NCI-H2081 treated with DMSO at 0.1 percent for 48 hours (cell line): ENCODE data around the gene CXCL14.

Experiments
- DNase-seq: peaks from one replicate; lab custom pipeline; 2025; lab: John Stamatoyannopoulos, UW

The CXCL14 gene

DNA sequence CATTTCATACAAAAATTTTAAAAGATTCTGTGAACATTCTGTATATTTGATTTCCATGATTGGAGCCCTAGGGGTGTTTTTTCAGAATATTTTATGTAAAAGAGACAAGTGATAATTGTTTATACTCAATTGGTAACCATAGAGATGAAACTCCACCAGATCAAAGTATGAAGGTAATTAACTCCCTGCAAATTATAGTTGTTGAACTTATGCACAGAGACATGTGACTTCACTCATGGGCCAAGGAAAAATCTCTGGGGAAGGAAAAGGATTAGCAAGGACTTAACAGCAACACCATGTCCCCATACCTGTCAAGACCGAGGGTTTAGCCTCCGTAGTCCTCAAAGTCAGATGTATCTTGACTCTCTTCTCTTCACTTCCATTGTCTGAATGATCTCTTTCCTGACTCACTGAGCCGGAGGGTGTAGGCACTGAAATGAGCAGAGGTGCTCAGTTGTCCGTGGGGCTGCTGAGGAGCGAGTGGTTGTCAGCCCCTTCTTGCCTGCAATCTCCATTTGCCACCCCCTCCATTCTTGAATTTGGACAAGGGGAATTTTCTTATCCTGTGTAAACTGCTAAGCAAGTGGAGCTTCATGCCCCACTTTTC lies 17.5 kb upstream of the CXCL14 start:
- DNase-seq = no peak

DNA sequence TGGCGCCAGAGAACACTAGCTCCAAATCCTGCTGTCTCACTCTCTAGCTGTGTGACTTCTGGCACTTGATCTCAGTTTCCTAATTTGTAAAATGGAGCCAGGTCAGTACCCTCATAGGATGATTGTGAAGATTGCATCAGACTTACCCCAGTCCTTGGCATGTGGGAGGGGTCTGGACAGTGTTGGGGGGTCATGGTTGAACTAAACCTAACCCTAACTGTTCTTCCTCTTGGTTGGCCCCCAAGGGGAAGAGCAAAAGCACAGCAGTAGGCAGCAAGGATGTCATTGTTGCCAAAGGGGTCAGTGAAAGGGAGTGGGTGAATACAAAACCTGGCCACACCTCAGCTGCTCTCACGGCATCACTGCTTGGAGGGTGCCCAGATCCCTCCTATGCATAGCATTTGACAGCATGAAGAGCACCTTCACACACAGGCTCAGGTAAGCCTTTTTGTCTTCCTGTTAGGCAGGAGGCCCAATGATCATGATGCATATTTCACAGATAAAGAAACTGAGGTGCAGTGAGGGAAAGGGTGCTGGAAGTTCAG lies 15.7 kb upstream of the CXCL14 start:
- no peak for DNase-seq

DNA sequence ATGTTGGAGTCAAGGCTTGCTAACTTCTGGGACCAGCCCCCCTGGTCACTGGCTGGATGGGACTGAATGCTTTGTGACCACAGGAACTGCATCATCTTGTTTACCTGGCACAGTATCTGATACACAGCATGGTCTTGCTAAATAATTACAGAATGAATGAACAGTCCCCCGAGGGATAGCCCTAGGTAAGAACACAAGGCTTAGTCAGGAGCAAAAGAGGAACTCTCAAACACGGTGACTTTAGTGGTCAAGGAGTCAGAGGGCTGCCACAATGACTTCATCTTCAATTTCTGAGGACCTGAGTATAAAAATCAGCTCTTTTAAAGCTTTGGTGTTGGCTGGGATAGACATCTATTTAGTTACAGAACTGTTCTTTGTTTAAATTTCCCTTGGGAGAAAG lies 15.1 kb upstream of the CXCL14 start:
- DNase-seq = no peak

DNA sequence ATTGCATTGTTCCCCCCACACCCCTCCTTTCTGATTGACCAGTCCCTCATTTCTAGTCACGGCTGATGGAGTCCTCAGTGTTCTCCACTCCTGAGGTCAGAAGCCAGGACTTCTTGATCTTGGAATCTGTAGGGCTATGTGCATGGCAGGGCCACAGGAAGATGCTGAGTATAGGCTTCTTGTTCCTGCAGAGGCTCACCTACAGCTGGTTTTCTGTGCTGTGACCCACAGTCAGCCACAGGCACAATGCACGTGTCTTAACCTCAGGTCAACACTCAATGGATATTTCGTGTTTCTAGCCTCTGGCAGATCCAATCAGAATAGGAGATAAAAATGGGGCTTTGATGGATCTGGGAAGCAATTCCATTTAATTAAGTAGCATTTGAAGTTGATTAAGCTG lies 14.3 kb upstream of the CXCL14 start:
- DNase-seq = no peak

DNA sequence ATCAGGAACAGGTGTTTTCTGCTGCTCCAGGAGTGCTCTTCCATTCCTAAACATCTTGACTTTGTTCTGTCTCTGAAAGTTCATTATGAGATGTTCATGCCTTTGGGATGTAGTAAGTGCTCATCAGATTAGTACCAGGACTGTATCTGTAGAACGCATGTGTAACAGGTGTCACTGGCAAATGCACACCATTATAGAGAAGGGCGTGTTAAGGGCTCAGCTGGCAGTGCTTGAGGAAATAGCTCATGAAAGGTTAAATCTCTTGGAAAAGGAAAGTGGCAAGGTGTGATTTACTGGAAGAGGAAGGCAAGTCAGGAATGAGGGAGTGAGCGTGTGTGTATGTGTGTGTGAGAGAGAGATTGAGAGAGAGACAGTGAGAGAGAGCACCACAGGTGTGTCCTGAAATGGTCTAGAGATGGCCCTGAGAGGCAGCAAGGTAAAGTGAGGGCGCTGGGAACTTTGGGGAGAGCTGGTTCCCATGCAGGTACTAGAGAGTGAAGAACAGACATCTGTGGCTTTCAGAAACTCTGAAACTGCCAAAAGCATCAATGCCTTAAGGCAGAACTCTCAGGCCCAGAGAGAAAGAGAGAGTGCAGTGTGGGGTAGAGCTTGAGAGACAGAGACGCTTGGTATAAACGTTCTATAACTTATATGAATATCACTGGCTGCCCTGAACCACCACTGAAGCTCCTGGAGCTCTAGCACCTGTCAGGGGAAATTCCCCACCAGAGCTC lies 13.7 kb upstream of the CXCL14 start:
- DNase-seq = no peak

DNA sequence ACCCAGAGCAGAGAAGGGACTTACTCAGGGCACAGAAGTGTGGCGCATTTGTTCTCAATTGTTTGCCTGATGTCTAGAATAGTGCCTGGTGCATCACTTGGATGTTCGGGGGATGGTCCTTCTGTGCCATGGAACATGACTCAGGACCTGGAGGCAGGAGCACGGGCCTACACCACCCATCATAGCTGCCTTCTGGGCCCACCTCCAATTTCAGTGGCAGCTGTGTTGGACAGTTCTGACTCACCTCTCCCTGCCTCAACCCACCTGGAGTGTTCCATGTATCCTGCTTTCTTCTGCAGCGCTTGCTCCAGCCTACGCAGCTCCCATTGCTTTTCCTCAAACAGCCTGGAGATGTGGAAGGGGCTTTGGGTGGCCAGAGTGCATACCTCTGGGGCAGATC lies 12.5 kb upstream of the CXCL14 start:
- DNase-seq = no peak

DNA sequence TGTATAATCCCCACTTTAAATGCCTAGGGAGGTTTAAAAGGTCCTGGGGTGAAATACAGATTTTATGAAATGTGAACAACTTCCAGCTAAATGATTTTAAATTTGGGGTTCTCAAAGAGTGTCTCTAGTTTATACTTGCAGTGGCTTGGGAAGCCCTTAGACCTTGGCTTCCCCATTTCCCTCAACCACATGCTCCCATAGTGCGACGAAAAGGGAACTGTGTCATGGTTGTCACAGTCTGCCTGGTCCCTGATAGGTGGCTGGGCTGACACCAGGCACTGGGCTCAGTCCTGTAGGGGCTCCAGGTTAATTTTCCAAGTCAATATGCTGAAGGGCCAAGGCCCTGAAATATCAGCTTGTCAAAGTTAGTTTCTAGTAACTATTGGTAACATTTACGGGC lies 10.4 kb upstream of the CXCL14 start:
- DNase-seq = no peak

DNA sequence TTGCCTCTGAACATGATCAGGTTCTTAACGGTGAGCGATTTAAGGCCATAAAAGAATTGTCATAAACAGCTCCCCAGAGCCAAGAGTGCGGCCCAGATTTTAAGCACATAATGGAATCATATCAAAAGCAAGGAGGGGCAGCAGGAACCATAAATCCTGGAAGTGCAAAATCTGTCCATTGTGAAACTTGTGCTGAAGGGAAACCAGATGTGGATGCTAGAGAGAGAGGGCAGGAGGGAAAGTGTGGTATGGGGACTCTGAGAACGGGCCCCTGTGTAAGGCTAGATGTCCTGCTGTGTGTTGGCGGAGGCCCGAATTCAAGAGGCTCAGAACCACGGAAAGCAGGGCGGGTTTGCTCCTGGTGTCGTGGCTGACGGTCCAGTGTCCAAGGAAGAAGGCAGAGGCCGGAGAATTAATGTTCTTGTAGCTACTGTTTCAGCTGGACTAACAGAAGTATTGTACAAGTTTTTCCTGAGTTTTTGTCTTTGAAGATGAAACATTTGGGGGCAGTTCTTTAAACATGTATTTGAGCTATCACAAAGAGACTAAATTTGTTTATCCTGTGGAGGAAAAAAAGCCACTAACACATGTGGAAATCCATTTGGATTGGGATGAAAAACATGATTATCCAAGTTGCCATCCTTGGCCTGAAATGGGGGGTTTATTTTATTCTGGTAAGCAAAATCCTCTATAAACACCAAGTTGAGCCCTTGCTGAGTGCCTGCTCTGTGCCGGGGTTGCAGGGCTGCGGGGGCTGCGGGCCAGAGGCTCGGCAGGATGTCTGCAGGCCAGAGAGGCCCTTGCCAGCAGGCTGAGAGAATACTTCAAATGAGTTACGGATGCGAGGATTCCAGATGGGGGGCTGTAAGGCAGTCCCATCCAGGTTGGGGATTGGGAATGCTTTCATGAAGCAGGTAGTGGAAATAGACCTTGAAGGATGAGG lies 9.2 kb upstream of the CXCL14 start:
- DNase-seq = no peak

DNA sequence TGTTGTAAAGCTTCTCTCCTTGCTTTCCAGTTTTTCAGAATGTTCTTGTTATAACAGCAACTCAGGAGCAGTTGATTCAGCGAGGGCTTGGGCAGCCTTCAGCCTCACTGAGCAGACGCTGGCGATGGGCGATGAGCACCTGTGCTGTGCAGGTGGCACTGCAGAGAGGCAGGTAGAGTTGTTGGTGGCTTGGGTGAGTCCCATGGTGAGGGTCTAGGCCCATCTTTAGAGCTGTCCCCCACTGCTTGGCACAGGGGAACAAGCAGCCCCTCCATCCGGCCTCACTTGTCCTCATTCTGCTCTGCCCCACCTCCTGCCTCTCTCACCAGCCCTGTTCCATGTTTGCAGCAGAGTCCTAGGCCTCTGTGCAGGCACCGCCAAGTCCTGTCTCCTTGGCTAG lies 6.1 kb upstream of the CXCL14 start:
- DNase-seq = no peak

DNA sequence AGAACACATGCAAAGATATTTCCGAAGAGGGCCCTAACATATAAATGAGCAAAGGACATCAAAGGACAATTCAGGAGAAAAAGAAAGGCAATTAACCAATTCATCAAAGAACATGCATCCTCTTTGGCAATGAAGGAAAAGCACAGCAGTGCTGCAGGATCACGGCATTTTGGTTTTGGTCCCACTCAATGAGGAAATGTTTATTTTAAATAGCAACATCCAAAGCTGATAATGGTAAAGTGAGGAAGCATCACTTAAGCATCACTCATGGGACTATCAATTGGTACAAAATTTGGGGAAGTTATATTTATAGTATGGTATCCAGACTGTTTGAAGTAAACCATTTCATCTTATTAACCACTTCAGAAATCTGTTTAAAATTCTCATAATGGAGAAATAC lies 5.5 kb upstream of the CXCL14 start:
- DNase-seq = no peak

DNA sequence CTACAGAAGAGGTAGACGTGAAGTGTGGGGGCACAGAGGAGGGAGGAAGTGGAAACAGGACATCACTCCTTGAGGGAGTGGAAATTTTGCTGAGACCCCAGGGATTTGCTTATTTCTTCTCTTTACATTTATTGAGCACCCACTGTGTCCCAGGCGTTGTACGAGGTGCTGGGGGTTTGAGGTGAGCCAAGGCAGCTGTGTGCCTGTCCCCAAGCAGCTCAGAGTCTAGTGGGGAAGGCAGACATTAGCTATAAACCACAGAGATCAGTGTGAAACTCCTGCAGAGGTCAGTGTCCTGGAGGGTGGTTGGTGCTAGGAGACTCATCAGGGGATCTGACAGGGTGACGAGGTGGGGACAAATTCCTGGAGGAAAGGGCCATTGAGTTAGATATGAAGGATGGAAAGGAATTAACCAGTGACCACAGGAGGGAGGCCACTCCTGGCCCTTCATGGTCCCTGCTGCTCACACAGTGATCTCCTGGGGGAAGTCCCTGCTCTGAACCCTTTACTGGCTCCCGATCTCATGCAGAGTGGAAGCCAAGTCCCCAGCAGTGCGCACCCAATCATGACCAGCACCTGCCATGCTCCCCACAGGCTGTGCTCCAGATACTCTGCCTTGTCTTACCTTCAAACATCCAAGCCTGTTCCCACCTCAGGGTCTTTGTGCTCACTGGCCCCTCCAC lies 3.4 kb upstream of the CXCL14 start:
- no peak for DNase-seq

DNA sequence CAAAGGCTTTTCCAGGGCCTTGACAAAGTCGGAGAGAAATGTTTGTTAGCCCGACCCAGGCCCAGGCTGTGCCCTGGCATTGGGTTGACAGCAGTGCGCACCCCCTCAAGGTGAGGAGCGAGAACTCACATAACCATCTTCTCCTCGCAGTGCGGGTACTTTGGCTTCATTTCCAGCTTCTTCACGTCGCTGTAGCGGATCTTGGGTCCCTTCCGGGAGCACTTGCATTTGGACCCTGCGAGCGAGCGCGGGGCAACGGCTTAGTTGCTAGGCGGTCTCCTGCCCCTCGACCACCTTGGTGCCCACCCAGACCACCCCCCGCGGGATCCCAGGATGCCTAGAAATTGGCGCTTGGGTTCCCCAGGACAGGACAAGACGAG lies 496 bp downstream of the CXCL14 start:
- DNase-seq = no peak

DNA sequence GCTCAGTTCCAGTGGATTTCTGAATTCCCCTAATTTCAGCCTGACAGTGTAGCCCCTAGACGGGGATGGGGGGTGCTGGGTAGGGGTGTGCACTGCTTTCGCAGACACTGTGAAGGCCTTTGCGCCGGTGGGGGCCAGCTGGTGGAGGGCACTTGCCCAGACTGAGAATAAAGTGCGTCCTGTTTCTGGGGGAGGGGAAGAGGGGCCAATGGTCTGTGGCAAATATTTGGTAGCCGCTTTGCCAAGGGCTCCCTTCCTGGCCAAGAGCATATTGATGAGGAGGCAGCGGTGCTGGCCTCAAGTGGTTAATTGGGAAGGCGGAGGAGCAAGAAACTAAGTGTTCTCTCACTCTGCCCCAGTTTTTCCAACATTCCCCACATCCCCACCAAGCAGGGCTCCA lies 1.4 kb downstream of the CXCL14 start:
- DNase-seq = no peak

DNA sequence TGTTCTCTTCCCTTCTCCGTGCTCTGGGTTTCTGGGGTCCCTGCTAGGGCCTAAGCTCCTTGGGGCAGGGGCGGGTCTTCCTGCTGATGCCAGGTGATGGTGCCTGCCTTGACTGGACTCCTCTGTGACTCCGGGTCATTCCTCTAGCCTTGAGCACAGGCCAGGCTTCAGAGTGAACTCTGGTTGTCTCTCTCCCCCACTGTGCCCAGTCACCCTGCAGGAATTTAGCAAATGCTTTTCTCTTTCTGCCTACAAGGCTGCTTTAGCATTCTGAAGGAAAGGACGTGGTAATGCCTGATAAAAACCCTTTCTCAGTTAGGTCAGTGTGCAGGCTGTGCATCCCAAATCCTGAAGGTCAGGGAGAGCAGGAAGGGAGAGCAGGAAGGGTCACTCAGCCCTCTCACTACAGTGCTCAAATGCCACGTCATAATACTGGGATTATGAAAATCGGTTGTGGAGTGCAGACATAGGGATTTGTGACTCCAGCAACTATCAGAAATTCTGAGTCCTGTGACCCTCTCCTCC lies 2.7 kb downstream of the CXCL14 start:
- no peak for DNase-seq

DNA sequence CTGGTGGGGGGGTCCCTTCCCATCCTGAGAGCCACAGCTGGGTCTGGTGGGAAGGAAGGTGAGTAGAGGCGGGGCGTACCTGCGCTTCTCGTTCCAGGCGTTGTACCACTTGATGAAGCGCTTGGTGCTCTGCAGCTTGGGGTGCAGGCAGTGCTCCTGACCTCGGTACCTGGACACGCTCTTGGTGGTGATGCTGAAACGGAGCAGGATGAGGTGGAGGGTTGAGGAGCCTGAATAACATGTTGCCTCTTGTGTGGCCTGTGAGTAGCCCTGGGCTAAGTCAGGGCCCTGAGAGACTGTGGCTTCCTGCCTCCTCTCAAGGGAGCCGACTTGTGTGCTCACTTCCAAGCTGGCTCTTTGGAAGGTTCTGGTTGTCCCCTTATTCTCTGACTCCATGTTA lies 4.3 kb downstream of the CXCL14 start:
- DNase-seq = no peak

DNA sequence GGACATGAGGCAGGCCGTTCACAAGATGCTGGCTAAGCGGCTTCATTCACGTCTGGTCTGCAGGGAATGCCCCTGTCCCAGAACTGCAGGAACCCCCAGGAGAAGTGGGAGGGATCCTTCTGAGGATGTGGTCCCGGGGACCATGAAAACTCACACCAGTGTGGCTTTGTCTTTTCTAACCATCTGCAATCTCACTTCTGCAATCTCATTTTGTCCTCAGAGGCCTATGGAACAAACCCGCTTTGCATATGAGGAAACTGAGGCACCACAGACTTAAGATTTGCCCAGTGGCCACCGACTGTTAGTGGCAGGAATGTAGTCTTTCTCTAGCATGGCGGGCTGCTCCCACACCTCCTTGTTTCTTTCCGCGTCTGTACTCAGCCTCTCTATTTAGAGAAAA lies 6.9 kb downstream of the CXCL14 start:
- no peak for DNase-seq

DNA sequence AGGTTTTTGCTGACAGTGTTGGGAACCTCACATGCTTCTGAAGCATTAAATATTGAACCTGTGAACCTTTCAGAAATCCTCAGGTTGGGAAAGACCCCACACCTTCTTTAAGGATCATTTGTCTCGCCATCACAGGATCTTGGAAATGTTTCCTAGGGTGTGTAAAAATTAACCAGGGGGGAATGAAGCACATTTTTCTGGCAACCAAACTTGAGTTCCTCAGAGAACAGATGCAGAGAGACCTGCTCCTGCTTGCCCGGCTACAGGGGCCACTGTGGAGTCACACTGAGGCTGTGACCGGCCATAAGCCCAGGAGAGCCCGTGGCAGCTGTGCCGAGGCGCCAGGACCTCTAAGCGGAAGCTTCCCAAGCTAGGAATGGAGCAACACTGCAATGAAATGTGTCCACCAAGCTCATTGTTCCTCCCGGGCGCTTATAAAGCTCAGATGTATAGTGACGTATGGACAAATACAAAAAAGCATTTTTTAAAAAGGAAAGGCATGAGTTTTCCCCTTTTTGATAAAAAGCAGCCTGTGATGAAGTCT lies 7.7 kb downstream of the CXCL14 start:
- DNase-seq = no peak

DNA sequence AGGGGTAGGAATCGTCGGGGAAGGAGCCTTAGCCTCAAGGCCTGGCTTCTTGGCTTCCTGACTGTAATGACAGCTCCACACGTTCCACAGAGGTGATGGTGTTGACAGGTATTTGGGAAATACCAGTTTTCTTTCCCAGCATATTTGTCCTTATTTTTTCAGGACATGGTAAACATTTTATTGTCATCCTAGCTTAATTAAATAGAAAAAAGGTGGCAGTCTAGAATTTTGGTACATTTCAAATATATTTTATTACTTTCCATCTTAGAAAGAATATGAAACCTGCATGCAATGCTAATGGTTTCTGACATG lies 8.4 kb downstream of the CXCL14 start:
- DNase-seq = no peak

DNA sequence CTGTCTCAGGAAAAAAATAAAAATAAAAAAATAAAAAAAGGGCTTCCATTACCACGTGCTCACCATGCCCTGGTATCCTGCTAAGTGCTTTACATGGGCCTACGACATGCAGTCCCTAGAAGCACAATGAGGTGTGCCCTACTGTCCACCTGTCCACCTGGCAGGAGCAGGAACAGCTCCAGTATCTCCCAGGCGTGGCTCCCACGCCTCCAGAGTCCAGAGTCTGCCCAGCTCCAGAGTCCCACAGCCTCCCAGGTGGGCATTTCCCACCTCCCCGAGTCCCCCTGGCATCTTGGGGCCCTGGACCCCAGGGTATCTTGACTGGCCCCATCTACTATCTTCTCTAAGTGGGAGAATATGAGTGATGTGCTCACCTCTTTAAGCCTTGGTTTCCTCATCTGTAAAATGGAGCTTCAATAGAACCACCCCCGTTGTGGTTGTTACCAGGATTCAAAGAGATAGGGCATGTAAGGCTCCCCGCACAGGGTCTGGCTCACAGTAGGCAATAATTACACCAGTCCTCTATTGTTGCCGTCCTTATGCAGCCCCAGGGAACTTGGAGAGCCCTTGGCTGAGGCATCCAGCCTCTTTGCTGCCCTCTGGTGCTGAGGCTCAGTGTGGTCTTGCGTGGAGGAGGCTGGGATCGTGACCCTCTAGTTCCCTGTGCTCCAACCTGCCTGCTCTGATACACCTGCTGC lies 8.9 kb downstream of the CXCL14 start:
- DNase-seq = no peak

DNA sequence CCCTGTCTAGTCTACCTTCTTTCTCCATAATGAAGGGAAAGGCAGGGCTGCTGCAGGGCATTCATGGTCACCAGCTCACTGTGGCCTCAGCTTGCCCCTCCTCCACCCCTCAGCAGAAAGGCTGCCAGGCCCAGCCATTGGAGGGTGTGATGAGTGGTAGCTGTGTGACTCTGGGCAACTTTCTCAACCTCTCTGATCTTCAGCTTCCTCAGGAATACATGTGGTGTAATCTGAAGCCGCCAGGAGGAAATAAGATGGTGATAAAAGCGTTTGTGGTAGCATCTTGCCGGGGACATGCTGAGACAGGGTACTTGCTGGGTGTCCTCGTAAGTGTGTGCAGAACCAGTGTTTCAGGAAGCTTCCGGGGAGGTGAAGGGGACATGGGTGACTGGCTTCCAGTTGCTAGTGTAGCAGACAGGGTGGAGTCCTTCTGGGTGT lies 9.8 kb downstream of the CXCL14 start:
- no peak for DNase-seq

DNA sequence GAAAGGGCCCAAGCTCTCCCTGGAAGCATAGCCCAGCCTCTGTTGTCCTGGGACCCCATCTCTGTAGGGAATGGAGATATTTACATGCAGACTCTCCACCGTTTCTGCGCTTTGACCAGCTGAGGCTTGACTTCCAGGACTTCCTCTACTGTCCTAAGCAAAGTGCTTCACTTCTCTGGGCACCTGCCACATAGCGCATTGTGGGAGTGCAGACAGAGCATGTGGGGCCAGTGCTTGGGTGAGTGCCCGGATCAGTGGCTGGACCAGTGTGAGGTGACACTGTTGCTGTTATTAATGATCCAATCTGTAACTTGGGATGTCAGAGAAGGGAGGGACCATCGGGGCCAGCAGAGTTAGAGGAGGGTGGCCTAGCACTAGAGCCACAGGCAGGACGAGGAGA lies 10.5 kb downstream of the CXCL14 start:
- no peak for DNase-seq
